GM19025 (cell line): ENCODE data around the gene RPRD1A.
"Not testable (repeated sequence)": the region's sequence is repeated elsewhere in the genome, so short reads cannot be mapped to it uniquely, and the experiment has no call there.

Experiments used
- ATAC-seq: cut with Tn5 transposase; IDR thresholded peaks from one replicate; pipeline ENCODE4 v1.9.1; 2021; ENCODE audit warnings: mild to moderate bottlenecking, low read depth, moderate library complexity; ENCODE audit not compliant: unreplicated experiment

The RPRD1A gene

DNA sequence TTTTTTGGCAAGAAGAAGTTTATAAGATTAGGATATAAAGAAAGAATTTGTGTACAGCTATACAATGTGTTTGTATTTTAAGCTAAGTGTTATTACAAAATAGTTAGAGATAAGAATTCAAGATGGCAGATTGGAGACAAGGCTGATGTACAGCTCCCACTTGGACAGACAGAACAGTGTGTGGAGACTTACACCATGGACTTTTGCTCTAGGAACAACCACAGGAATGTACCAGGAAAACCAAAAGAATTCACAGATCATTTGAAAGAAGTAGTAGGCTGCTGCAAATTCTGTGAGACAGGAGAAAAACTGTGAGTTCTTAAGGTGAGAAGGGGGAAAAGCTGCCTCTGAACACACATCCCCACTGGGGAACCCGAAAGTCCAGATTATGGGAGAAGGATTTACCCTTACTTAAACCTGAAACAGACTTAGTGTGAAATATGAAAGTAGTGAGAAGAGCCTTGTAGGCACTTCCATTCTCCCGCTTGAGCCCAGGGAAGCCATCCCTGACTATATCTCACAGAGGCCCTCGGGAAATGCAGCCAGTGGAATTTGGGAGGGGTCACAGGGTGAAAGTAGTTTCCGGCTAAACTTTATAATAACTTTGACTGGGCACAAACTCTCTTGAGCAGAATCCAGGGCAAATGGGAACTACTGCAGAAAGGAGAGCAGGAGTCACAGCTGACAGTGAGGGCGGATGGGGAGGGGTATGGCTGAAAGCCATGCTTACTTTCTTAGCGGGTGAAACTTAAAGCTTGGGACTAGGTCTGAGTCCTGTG is 11.6 kb upstream of the RPRD1A start:
- no peak for ATAC-seq

DNA sequence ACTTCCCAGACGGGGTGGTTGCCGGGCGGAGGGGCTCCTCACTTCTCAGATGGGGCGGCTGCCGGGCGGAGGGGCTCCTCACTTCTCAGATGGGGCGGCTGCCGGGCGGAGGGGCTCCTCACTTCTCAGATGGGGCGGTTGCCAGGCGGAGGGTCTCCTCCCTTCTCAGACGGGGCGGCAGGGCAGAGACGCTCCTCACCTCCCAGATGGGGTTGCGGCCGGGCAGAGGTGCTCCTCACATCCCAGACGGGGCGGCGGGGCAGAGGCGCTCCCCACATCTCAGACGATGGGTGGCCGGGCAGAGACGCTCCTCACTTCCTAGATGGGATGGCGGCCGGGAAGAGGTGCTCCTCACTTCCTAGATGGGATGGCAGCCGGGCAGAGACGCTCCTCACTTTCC is 10.4 kb upstream of the RPRD1A start:
- not testable (repeated sequence) for ATAC-seq

DNA sequence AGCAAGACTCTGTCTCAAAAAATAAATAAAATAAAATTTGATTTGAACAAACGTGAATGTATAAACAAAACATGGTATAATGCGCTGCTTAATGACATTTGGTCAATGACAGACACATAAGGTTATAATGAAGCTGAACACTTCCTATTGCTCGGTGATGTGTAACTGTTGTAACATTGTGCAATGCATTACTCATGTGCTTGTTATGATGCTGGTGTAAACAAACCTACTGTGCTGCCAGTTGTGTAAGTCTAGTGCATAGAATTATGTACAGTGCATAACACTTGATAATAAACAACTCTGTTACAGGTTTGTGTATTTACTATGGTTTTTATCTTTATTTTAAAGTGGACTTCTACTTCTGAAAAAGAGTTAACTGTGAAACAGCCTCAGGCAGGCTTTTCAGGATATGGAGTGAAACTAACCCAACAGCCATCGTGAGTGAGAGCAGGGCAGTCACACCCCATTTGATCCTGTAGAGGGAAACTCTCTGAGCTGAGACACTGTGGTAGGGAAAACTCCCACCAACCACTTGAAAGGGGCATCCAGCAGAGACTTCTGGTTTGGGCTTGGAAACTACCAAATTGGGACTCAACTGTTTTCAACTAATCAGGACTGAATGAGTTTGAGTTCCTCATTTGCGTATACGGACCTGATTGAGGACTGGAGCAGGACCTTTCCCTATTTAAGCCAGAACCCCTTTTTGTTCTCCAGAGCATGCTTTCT is 8.7 kb upstream of the RPRD1A start:
- ATAC-seq: no peak

DNA sequence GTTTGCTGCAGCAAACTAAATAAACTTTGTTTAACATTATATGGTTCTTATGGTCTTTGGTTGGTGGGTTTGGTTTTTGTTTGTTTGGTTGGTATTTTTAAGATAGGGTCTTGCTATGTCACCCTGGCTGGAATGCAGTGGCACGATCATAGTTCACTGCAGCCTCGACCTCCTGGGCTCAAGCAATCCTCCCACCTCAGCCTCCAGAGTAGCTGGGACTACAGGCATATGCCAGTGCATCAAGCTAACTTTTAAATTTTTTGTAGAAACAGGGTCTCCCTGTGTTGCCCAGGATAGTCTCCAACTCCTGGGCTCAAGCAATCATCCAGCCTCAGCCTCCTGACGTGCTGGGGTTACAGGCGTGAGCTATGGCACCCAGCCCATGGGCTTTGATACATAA is 7.1 kb upstream of the RPRD1A start:
- no peak for ATAC-seq

GRCh38 chr18:36073676-36074075 is 6.3 kb upstream of the RPRD1A start:
- ATAC-seq: no peak

DNA sequence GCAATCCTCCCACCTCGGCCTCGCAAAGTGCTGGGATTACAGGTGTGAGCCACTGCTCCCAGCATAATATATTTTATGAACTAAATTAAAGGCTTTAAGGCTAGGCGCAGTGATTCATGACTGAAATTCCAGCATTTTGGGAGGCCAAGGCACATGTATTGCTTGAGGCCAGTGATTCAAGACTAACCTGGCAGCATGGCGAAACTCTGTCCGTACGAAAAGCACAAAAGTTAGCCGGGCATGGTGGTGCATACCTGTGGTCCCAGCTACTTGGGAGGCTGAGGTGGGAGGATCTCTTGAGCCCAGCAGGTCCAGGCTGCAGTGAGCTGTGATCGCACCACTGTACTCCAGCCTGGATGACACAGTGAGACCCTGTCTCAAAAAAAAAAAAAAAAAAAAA is 5.0 kb upstream of the RPRD1A start:
- not testable (repeated sequence) for ATAC-seq

DNA sequence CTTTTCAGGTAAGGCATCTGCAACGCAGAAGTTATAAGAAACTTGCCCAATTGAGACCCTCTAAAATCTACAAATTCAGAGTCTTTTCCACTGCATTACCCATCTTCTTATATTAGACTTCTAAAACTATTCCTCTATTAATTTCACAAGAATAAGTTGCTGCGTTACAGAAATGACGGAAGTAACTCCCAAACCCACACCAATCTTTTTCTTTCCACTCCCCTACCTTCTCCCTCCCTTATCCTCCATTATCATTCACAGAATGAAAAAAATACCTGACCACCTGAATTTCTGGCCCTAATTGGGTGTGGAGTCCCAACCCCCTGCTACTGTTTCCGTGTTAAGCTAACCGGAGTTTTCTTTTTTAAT is 689 bp downstream of the RPRD1A start:
- no peak for ATAC-seq

DNA sequence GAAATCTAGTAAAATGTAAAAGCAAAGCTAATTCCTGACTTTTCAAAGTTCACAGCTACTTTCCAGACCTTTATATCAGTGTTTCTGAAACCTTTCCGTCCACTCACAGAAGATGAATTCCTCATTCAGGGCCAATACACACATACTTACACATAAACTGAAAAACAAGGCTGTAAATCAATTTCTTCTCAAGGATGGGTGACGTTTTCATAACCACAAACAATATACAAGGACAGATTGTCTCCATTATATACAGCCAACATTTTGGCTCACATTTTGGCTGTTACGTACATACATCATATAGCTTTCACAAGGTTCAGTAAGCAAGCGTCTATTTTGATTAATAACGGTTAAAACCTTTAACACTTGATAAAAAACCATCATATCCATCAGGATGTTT is 1.4 kb downstream of the RPRD1A start:
- ATAC-seq: no peak

DNA sequence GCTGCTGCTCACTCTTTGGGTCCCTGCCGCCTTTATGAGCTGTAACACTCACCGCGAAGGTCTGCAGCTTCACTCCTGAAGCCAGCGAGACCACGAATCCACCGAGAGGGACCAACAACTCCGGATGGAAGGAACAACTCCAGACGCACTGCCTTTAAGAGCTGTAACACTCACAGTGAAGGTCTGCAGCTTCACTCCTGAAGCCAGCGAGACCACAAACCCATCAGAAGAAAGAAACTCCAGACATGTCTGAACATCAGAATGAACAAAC is 2.6 kb downstream of the RPRD1A start:
- not testable (repeated sequence) for ATAC-seq

DNA sequence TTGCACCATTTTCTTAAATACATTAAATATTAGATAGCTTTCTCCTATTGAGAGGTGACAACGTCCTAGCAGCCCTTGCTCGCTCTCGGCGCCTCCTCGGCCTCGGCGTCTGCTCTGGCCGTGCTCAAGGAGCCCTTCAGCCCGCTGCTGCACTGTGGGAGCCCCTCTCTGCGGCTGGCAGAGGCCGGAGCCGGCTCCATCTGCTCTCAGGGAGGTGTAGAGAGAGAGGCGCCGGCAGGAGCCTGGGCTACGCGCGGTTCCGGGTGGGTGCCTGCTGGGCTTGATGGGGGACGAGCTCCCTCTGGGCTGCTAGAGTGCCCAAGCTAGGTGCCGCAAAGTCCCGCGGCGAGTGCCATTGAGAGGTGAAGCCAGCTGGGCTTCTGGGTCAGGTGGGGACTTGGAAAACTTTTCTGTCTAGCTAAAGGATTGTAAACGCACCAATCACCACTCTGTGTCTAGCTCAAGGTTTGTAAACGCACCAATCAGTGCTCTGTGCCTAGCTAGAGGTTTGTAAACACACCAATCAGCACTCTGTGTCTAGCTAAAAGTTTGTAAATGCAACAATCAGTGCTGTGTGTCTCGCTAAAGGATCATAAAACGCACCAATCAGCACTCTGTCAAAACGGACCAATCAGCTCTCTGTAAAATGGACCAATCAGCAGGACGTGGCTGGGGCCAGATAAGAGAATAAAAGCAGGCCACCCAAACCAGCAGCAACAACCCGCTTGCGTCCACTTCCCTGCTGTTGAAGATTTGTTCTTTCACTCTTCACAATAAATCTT is 3.1 kb downstream of the RPRD1A start:
- no peak for ATAC-seq

GRCh38 chr18:36058674-36059073 is 8.7 kb downstream of the RPRD1A start:
- no peak for ATAC-seq

- ATAC-seq: no peak
Measured at GRCh38 chr18:36051760-36052159, 15.6 kb downstream of the RPRD1A start.

- no peak for ATAC-seq
Measured at GRCh38 chr18:36050479-36050878, 16.9 kb downstream of the RPRD1A start.

- ATAC-seq: no peak
Measured at GRCh38 chr18:36047521-36047920, 19.8 kb downstream of the RPRD1A start.

- no peak for ATAC-seq
Measured at GRCh38 chr18:36046898-36047297, 20.5 kb downstream of the RPRD1A start.

DNA sequence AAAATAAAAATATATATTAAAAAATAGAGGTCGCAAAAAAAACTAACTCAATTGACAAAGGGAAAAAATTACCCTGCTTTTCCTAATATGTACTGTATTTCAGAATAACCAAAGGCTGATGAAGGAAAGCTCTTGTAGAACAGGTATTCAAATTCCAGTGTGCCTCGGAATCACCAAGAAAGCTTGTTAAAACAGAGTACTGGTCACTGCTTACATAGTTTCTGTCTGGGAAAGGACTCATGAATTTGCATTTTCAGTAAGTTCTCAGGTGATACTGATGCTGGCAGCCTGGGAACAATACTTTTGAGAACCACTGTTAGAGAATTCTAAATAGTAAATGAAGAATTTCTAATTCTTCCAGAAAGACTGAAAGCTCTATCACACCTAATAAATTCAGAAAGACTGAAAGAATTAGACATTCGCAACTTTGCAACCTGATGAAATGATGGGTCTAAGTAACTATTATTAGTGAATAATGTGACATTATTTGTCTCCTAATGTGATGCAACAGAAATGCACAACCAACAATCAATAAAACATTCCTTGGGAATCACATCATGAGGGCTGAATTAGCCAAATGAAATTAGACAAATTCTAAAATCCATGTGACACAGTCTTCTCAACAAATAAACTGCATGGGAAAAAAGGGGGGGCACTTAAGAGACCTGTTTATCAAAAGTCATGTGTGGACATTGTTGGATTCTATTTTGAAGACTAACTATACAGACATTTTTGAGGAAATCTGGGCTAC is 21.9 kb downstream of the RPRD1A start:
- ATAC-seq: no peak

DNA sequence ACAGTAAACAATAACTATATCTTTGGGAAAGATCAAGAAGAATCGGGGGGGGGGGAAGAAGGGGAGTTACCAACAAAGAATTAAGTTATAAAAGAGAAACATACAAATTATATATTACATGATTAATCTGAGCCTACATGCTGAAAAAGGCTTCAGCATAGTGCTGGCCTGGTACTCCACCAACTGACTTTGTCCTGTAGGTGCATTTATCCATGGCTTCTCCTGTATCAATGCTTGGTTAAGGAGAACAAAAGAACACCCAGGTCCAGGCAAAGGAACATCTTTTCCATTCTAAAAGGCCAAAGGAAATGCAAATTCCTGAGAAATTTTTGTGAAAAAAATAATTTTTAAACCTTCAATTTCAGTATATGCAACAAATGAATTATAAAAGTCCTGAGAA is 24.2 kb downstream of the RPRD1A start:
- no peak for ATAC-seq

GRCh38 chr18:36041146-36041545 is 26.2 kb downstream of the RPRD1A start:
- no peak for ATAC-seq

- ATAC-seq: no peak
Measured at GRCh38 chr18:36038102-36038663, 29.2 kb downstream of the RPRD1A start.

DNA sequence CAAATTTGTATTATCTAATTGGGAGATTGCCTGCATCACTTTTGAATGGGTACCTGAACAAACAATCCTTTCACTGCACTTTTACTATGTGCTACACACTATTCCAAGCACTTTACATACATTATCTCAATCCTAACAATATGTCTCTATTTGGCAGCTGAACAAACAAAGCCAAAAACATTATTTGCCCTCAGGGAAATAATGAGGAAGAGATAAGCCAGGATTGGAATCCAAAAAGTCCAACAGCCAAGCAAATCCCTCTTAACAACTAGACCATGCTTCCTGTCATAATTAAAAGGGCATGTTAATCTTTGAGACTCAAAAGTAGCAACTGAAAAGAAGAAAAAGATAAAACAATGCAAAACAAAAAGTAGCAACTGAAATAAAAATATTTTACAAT is 32.1 kb downstream of the RPRD1A start:
- ATAC-seq: no peak
